Endothelial cell of umbilical vein (primary cell): ENCODE data around the gene STAB1. TPM values are rescaled to one million over a fixed set of nuclear protein-coding genes. Genes with fewer than 3 reads are reported as not detected.
A peak's percentile ranks its signal among the peaks of the same experiment; 100 is the strongest.

Experiments used
- BruUV-seq: library from RNA; stranded (reverse); fragments of 400-500 nt; replicated peaks from 2 replicates; lab custom pipeline; 2021; lab: Mats Ljungman, UMichigan
- CTCF ChIA-PET: fragments of 300-600, 350-600 bp; sonication (Branson Sonifier 250); formaldehyde crosslinking; loops from one replicate; lab custom pipeline; 2021; ENCODE audit warnings: antibody characterized with exemption, inconsistent platforms; lab: Charles Lee
- POLR2A ChIA-PET: fragments of 300-600, 350-600 bp; sonication (Branson Sonifier 250); formaldehyde crosslinking; loops from one replicate; lab custom pipeline; 2021; ENCODE audit warnings: antibody characterized with exemption, inconsistent platforms; lab: Charles Lee
- DNase-seq: peaks from one replicate; pipeline ENCODE4 v3.0.0-alpha.2; 2011; ENCODE audit warnings: low read depth, low spot score
- FAIRE-seq: peaks from 2 replicates; lab custom pipeline; 2011; peaks lifted over from hg19 to GRCh38; lab: Jason Lieb, UNC
- H2AFZ ChIP-seq: 2 replicates; pipeline ENCODE4 v1.6.0; 2012; ENCODE audit warnings: low read depth, low read length, control low read depth, inconsistent platforms
- H3K27ac ChIP-seq: 2 replicates; pipeline ENCODE4 v1.5.1; 2011; ENCODE audit warnings: low read depth, mild to moderate bottlenecking, control low read depth, low read length, moderate library complexity; ENCODE audit not compliant: insufficient read depth
- H3K27me3 ChIP-seq, 2 experiments: 2 replicates each; pipeline versions ENCODE4 v1.6.0 to v1.6.1; 2011; ENCODE audit warnings: low read length in 2 of 2, mixed read lengths in 1 of 2; ENCODE audit not compliant: control insufficient read depth in 2 of 2, insufficient read depth in 2 of 2
- H3K36me3 ChIP-seq, 2 experiments: 2 replicates in 1 of 2; 3 replicates in 1 of 2; pipeline ENCODE4 v1.5.1; 2011; ENCODE audit warnings: low read length in 2 of 2, mild to moderate bottlenecking in 1 of 2, moderate library complexity in 1 of 2; ENCODE audit not compliant: control insufficient read depth in 2 of 2, insufficient read depth in 2 of 2; ENCODE audit errors: extremely low read depth in 1 of 2
- H3K4me1 ChIP-seq: 3 replicates; pipeline ENCODE4 v1.5.1; 2011; ENCODE audit warnings: mild to moderate bottlenecking, low read length; ENCODE audit not compliant: control insufficient read depth, insufficient read depth; ENCODE audit errors: extremely low read depth
- H3K4me2 ChIP-seq: 2 replicates; pipeline ENCODE4 v1.6.1; 2011; ENCODE audit warnings: low read length, control low read depth, mixed read lengths; ENCODE audit not compliant: insufficient read depth
- H3K4me3 ChIP-seq, 3 experiments: fragments of 200-600 bp in 1 of 3; sonication (generic), shearing (Covaris generic) in 1 of 3; replicated peaks in 1 of 3; 2 replicates each; pipeline ENCODE4 v1.5.1; 2011 to 2016; ENCODE audit warnings: control low read depth in 3 of 3, low read length in 3 of 3, mild to moderate bottlenecking in 2 of 3, inconsistent platforms in 1 of 3, low read depth in 1 of 3, moderate library complexity in 1 of 3; ENCODE audit not compliant: insufficient read depth in 1 of 3
- H3K79me2 ChIP-seq: 2 replicates; pipeline ENCODE4 v1.6.0; 2012; ENCODE audit warnings: low read length, inconsistent platforms; ENCODE audit not compliant: control insufficient read depth, insufficient read depth
- H3K9ac ChIP-seq: replicated peaks from 2 replicates; pipeline ENCODE3; 2011; ENCODE audit warnings: low read length, control low read depth; ENCODE audit not compliant: insufficient read depth; ENCODE audit errors: extremely low read depth
- H3K9me1 ChIP-seq: replicated peaks from 3 replicates; pipeline ENCODE4 v1.6.0; 2011; ENCODE audit warnings: mild to moderate bottlenecking, low read length; ENCODE audit not compliant: control insufficient read depth, insufficient read depth; ENCODE audit errors: extremely low read depth
- H3K9me3 ChIP-seq: replicated peaks from 2 replicates; pipeline ENCODE4 v1.5.1; 2012; ENCODE audit warnings: low read length, inconsistent platforms; ENCODE audit not compliant: control insufficient read depth, insufficient read depth
- H4K20me1 ChIP-seq: replicated peaks from 2 replicates; pipeline ENCODE3; 2011; ENCODE audit warnings: mild to moderate bottlenecking, low read length; ENCODE audit not compliant: control insufficient read depth, insufficient read depth; ENCODE audit errors: extremely low read depth
- EZH2 ChIP-seq: IDR thresholded peaks from 2 replicates; pipeline ENCODE4 v1.6.1; 2012; ENCODE audit warnings: borderline replicate concordance, low read depth, mild to moderate bottlenecking, moderate library complexity, low read length, inconsistent platforms; ENCODE audit not compliant: severe bottlenecking
- GATA2 ChIP-seq: IDR thresholded peaks from 2 replicates; pipeline ENCODE4 v1.7.0; 2011; ENCODE audit warnings: low read depth, mild to moderate bottlenecking, moderate library complexity, mixed read lengths, low read length; ENCODE audit not compliant: insufficient read length, insufficient read depth
- JUN ChIP-seq: IDR thresholded peaks from 2 replicates; pipeline ENCODE4 v1.6.1; 2011; ENCODE audit warnings: borderline replicate concordance, low read depth; ENCODE audit not compliant: insufficient read length, insufficient read depth
- MYC ChIP-seq: IDR thresholded peaks from one replicate; pipeline ENCODE4 v1.6.1; 2011; ENCODE audit warnings: mild to moderate bottlenecking, low read depth, low read length
- POLR2A ChIP-seq: IDR thresholded peaks from 2 replicates; pipeline ENCODE4 v1.6.1; 2012; ENCODE audit warnings: low read depth, mild to moderate bottlenecking, control low read depth, low read length
- dilution Hi-C: fragments of 300-500 bp; cut with MboI; formaldehyde crosslinking; loops from one replicate; pipeline ENCODE4 v1.15.0; 2019; ENCODE audit warnings: low sequenced_read_pairs; ENCODE audit not compliant: extremely low pct_ligation_motif_present
- intact Hi-C: fragments of 100-400 bp; cut with micrococcal nuclease; formaldehyde crosslinking; loops from one replicate; pipeline ENCODE4 v1.10.0; 2022
- polyA plus RNA-seq, 4 experiments: library from polyadenylated mRNA; depleted of rRNA in 3 of 4; stranded (reverse) in 3 of 4; unstranded in 1 of 4; fragments of >200 nt; gene quantifications; 2 replicates each; pipeline versions ENCODE4 v1.2.1 to v1.2.3, GENCODE V29; 2011 to 2012; ENCODE audit warnings: missing spikeins in 1 of 4
- total RNA-seq: library from RNA; stranded (reverse); gene quantifications from 2 replicates; pipeline ENCODE4 v1.2.3, GENCODE V29; 2021
- TF ChIP-seq, protein P1 (sequence below), 2 donors: IDR thresholded peaks; 1 replicate in 1 of 2; 2 replicates in 1 of 2; pipeline ENCODE4 v1.5.1; 2011; ENCODE audit warnings: low read length in 2 of 2, mild to moderate bottlenecking in 2 of 2, moderate library complexity in 2 of 2, control low read depth in 1 of 2, inconsistent platforms in 1 of 2, low read depth in 1 of 2; ENCODE audit not compliant: insufficient read depth in 1 of 2; ENCODE audit errors: extremely low read depth in 1 of 2

Gene STAB1
- total and polyA plus RNA-seq, 2 donors (not counting 3 experiments of a cell fraction or from before 2014, with no cell fraction given), result 369 TPM

DNA sequence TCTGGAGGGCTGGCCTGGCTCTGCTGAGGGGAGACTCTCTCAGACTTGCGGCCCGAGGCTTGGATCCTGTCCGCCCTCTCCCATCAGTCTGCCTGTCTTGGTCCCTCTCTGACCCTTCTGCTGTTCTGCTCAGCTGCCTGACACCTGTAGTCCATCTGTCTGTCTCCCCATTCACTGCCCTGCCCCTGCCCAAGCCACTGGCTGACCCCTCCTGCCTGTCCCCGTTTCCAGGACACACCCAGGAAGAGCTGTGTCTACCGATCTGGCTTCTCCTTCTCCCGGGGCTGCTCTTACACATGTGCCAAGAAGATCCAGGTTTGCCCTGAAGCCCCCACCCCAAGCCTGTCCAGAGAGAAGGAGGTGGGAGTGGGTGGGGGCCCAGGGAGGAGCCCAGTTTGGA is 20.1 kb downstream of the STAB1 start:
- H3K36me3 ChIP-seq, result peaks cover 19 to 87% of the 10 kb centered on the region in 2 experiments
- H3K27me3 ChIP-seq, result no peaks in the 10 kb centered on the region
- H4K20me1 ChIP-seq, result no peaks in the 10 kb centered on the region
- FAIRE-seq (no peak), DNase-seq (no peak)
- no peak overlapping the region for H3K27ac ChIP-seq
- dilution Hi-C loops (no loop called here), intact Hi-C loops (no loop called here)
- no peak overlapping the region for H3K4me2 ChIP-seq
- ChIA-PET CTCF (no interaction called here), POLR2A (no interaction called here)
- no peak overlapping the region for H2AFZ ChIP-seq
- TF ChIP-seq, protein P1, sequence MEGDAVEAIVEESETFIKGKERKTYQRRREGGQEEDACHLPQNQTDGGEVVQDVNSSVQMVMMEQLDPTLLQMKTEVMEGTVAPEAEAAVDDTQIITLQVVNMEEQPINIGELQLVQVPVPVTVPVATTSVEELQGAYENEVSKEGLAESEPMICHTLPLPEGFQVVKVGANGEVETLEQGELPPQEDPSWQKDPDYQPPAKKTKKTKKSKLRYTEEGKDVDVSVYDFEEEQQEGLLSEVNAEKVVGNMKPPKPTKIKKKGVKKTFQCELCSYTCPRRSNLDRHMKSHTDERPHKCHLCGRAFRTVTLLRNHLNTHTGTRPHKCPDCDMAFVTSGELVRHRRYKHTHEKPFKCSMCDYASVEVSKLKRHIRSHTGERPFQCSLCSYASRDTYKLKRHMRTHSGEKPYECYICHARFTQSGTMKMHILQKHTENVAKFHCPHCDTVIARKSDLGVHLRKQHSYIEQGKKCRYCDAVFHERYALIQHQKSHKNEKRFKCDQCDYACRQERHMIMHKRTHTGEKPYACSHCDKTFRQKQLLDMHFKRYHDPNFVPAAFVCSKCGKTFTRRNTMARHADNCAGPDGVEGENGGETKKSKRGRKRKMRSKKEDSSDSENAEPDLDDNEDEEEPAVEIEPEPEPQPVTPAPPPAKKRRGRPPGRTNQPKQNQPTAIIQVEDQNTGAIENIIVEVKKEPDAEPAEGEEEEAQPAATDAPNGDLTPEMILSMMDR (IDR thresholded peaks at IDR 0.05; ENCODE audit: extremely low read depth in 1 of 2, insufficient read depth in 1 of 2, low read depth in 1 of 2, low read length in 2 of 2), result no peak
- no peak for TF ChIP-seq JUN
- TF ChIP-seq POLR2A, result peak; percentile 6
- no peak for TF ChIP-seq MYC
- TF ChIP-seq EZH2, result no peak
- TF ChIP-seq GATA2, result no peak
- no peak overlapping the region for H3K4me3 ChIP-seq
- H3K9me1 ChIP-seq, result no peaks in the 10 kb centered on the region
- H3K79me2 ChIP-seq, result no peaks in the 10 kb centered on the region
- no peak overlapping the region for H3K9ac ChIP-seq
- no peaks in the 10 kb centered on the region for H3K4me1 ChIP-seq
- no TSS peak for BruUV-seq
- no peaks in the 10 kb centered on the region for H3K9me3 ChIP-seq
